Osteoblast (primary cell): ENCODE measurements around the gene CD53. TPM values are rescaled to one million over a fixed set of nuclear protein-coding genes. Genes with fewer than 3 reads are reported as not detected.
"Not testable (repeated sequence)": the region's sequence is repeated elsewhere in the genome, so short reads cannot be mapped to it uniquely, and the experiment has no call there.

Experiments used
- DNase-seq: peaks from one replicate; pipeline ENCODE4 v3.0.0; 2011; ENCODE audit warnings: low spot score, mixed read lengths; ENCODE audit not compliant: insufficient read length; ENCODE audit errors: missing footprints
- H2AFZ ChIP-seq: 2 replicates; pipeline ENCODE4 v1.6.0; 2011; ENCODE audit warnings: mild to moderate bottlenecking, low read length
- H3K27ac ChIP-seq: 2 replicates; pipeline ENCODE4 v1.5.1; 2011; ENCODE audit warnings: mild to moderate bottlenecking, low read depth, low read length, moderate library complexity
- H3K27me3 ChIP-seq: 2 replicates; pipeline ENCODE4 v1.6.0; 2012; ENCODE audit warnings: mild to moderate bottlenecking, control low read depth, inconsistent platforms, low read length, moderate library complexity; ENCODE audit not compliant: insufficient read depth
- H3K36me3 ChIP-seq: 2 replicates; pipeline ENCODE4 v1.5.1; 2011; ENCODE audit warnings: mild to moderate bottlenecking, low read length, control low read depth, moderate library complexity; ENCODE audit not compliant: insufficient read depth
- H3K4me1 ChIP-seq: 2 replicates; pipeline ENCODE4 v1.5.1; 2011; ENCODE audit warnings: mild to moderate bottlenecking, low read length, control low read depth, moderate library complexity; ENCODE audit not compliant: insufficient read depth
- H3K4me2 ChIP-seq: 2 replicates; pipeline ENCODE4 v1.6.0; 2011; ENCODE audit warnings: mild to moderate bottlenecking, low read length; ENCODE audit not compliant: insufficient read depth
- H3K4me3 ChIP-seq: fragments of 200-600 bp; sonication (generic); 3 replicates; pipeline ENCODE4 v1.5.1; 2012; ENCODE audit warnings: mild to moderate bottlenecking, low read length, inconsistent platforms; ENCODE audit not compliant: insufficient read depth
- H3K79me2 ChIP-seq: 2 replicates; pipeline ENCODE4 v1.6.0; 2012; ENCODE audit warnings: mild to moderate bottlenecking, low read length, control low read depth, inconsistent platforms; ENCODE audit not compliant: insufficient read depth
- H3K9me3 ChIP-seq: 2 replicates; pipeline ENCODE4 v1.5.1; 2011; ENCODE audit warnings: low read depth, low read length, control low read depth
- H4K20me1 ChIP-seq: 2 replicates; pipeline ENCODE4 v1.6.0; 2012; ENCODE audit warnings: mild to moderate bottlenecking, low read length, control low read depth; ENCODE audit not compliant: insufficient read depth
- total RNA-seq: library from RNA; depleted of rRNA; stranded (reverse); fragments of >200 nt; gene quantifications from 2 replicates; pipeline ENCODE4 v1.2.3, GENCODE V29; 2012
- TF ChIP-seq, protein P1 (sequence below): IDR thresholded peaks from 2 replicates; pipeline ENCODE4 v1.5.1; 2011; ENCODE audit warnings: mild to moderate bottlenecking, low read depth, low read length, moderate library complexity; ENCODE audit errors: extremely low read depth

CD53 gene
- total RNA-seq, 1 donor: 0.36 TPM

DNA sequence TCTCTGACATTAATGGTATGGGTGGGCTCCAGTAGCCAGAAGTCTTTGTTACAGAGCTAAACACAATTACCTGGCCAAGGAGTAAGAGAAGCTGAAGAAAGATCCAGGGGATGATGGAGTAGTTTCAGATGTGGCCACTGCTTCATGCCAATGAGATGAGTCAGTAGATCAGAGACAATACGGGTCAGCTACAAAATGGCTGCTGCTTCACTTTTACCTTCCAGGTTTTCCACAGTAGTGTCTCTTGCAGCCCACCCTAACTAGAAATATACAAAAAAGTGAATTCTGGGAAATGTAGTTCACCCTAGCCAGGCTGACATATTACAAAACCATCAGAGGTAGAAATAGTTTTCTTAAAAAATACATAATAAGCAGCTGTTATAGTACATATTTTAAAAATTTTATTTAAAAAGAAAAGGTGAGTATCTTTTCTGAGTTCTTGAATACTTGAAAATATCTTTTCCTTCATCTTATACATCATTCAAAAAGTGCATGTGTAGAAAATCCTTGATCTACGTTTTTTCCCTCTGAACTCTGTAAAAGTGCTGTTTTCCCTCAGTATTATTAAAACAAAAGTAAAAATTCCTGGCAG lies 54.6 kb downstream of the CD53 start:
- no peaks in the 10 kb centered on the region for H3K9me3 ChIP-seq
- H3K4me1 ChIP-seq: no peaks in the 10 kb centered on the region
- no peak overlapping the region for H3K4me3 ChIP-seq
- H3K27ac ChIP-seq: no peak overlapping the region
- H3K79me2 ChIP-seq: no peaks in the 10 kb centered on the region
- no peak overlapping the region for H2AFZ ChIP-seq
- no peaks in the 10 kb centered on the region for H4K20me1 ChIP-seq
- H3K27me3 ChIP-seq: no peaks in the 10 kb centered on the region
- no peaks in the 10 kb centered on the region for H3K36me3 ChIP-seq
- no peak for DNase-seq
- no peak overlapping the region for H3K4me2 ChIP-seq
- TF ChIP-seq, protein P1, sequence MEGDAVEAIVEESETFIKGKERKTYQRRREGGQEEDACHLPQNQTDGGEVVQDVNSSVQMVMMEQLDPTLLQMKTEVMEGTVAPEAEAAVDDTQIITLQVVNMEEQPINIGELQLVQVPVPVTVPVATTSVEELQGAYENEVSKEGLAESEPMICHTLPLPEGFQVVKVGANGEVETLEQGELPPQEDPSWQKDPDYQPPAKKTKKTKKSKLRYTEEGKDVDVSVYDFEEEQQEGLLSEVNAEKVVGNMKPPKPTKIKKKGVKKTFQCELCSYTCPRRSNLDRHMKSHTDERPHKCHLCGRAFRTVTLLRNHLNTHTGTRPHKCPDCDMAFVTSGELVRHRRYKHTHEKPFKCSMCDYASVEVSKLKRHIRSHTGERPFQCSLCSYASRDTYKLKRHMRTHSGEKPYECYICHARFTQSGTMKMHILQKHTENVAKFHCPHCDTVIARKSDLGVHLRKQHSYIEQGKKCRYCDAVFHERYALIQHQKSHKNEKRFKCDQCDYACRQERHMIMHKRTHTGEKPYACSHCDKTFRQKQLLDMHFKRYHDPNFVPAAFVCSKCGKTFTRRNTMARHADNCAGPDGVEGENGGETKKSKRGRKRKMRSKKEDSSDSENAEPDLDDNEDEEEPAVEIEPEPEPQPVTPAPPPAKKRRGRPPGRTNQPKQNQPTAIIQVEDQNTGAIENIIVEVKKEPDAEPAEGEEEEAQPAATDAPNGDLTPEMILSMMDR: no peak

DNA sequence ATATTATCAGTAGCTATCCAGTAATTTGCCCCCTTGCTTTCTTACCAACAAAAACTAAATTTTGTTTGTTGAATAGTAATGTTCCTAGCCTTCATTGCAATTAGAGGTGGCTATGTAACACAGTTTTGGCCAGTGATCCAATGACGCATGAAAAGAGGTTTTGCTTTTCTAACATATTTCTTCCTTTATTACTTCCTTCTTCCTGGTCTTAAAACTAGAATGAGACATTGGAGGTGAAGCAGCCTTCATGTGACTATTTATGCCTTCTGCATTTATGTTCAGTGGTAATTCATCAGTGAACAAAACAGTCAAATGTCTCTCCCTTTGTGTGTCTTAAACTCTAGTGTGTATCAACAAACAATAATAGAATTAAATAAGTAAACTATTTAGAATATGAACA lies 55.2 kb downstream of the CD53 start:
- DNase-seq: no peak
- H3K27me3 ChIP-seq: no peaks in the 10 kb centered on the region
- no peaks in the 10 kb centered on the region for H4K20me1 ChIP-seq
- H3K36me3 ChIP-seq: no peaks in the 10 kb centered on the region
- no peak overlapping the region for H3K27ac ChIP-seq
- no peaks in the 10 kb centered on the region for H3K9me3 ChIP-seq
- no peaks in the 10 kb centered on the region for H3K4me1 ChIP-seq
- no peak overlapping the region for H3K4me2 ChIP-seq
- no peak overlapping the region for H2AFZ ChIP-seq
- H3K4me3 ChIP-seq: no peak overlapping the region
- TF ChIP-seq, protein P1: no peak
- H3K79me2 ChIP-seq: no peaks in the 10 kb centered on the region

DNA sequence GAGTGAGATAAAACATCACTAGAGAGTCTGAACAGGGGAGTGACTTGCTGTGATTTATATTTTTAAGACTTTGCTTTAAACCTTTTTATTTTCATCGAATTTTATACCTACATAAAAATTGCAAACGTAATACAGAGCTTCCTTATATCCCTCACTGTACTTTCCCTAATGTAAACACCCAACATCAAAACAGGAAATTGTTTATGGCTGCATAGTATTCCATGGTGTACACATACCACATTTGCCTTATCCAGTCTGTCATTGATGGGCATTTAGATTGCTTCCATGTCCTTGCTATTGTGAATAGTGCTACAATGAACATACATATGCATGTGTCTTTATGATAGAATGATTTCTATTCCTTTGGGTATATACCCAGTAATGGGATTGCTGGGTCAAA lies 56.0 kb downstream of the CD53 start:
- TF ChIP-seq, protein P1: no peak
- Histone ChIP-seq H3K4me1 (no peaks in the 10 kb centered on the region), H2AFZ (no peak overlapping the region), H3K79me2 (no peaks in the 10 kb centered on the region), H4K20me1 (no peaks in the 10 kb centered on the region), H3K4me2 (no peak overlapping the region), H3K27me3 (no peaks in the 10 kb centered on the region), H3K36me3 (no peaks in the 10 kb centered on the region), H3K4me3 (no peak overlapping the region), H3K9me3 (no peaks in the 10 kb centered on the region), H3K27ac (no peak overlapping the region)
- DNase-seq: no peak

DNA sequence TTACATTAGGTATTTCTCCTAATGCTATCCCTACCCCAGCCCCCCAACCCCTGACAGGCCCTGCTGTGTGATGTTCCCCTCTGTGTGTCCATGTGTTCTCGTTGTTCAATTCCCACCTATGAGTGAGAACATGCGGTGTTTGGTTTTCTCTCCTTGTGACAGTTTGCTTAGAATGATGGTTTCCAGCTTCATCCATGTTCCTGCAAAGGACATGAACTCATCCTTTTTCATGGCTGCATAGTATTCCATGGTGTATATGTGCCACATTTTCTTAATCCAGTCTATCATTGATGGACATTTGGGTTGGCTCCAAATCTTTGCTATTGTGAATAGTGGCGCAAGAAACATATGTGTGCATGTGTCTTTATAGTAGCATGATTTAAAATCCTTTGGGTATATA lies 58.1 kb downstream of the CD53 start:
- not testable (repeated sequence) for H3K4me3 ChIP-seq, H3K36me3 ChIP-seq, H4K20me1 ChIP-seq, H2AFZ ChIP-seq, H3K27me3 ChIP-seq, H3K4me2 ChIP-seq, H3K79me2 ChIP-seq, H3K9me3 ChIP-seq, H3K4me1 ChIP-seq, DNase-seq, H3K27ac ChIP-seq
